GM18508 (cell line): ENCODE data around the gene PPFIA1.

ENCODE experiments used
- ATAC-seq: cut with Tn5 transposase; IDR thresholded peaks from one replicate; pipeline ENCODE4 v1.9.1; 2021; ENCODE audit warnings: moderate number of reproducible peaks; ENCODE audit not compliant: insufficient read depth, unreplicated experiment

The PPFIA1 gene

GRCh38 chr11:70270104-70270876 lies at the start of gene PPFIA1:
Gene PPFIA1, plus strand, starts transcription at chr11:70270690. Its CDS starts 1,483 bp downstream, at chr11:70272173.
- ATAC-seq = peak; percentile 57

DNA sequence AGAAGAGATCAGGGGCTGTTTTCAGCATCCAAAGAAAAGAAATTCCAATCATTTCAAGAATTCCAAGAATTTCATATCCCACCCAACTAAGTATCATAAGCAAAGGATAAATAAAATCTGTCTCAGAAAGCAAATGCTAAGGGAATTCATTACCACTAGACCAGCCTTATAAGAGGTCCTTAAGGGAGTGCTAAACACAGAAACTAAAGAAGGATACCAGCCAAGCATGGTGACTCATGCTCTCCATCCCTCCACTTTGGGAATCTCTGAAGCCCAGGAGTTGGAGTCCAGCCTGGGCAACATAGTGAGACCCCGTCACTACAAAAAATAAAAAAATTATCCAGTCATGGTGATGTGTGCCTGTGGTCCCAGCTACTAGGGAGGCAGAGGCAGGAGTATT lies 49.6 kb upstream of the PPFIA1 start:
- ATAC-seq = no peak

- no peak for ATAC-seq
Measured at GRCh38 chr11:70225681-70226177, 44.8 kb upstream of the PPFIA1 start.

- no peak for ATAC-seq
Measured at GRCh38 chr11:70226183-70226582, 44.3 kb upstream of the PPFIA1 start.

- no peak for ATAC-seq
Measured at GRCh38 chr11:70226967-70227366, 43.5 kb upstream of the PPFIA1 start.

DNA sequence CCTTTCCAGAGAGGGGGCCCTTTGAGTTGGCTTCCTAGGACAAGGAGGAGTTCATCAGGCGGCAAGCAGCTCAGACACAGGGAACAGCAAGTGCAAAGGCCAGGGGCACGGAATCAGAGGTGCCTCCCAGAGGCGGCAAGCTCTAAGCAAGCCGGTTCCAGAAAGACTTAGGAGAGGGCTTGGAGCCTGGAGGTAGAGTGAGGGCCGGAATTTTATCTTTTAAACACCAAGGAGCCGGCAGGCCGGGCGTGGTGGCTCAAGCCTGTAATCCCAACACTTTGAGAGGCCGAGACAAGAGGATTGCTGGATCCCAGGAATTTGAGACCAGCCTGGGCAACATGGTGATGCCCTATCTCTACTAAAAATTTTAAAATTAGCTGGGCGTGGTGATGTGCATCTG lies 40.8 kb upstream of the PPFIA1 start:
- ATAC-seq = no peak

DNA sequence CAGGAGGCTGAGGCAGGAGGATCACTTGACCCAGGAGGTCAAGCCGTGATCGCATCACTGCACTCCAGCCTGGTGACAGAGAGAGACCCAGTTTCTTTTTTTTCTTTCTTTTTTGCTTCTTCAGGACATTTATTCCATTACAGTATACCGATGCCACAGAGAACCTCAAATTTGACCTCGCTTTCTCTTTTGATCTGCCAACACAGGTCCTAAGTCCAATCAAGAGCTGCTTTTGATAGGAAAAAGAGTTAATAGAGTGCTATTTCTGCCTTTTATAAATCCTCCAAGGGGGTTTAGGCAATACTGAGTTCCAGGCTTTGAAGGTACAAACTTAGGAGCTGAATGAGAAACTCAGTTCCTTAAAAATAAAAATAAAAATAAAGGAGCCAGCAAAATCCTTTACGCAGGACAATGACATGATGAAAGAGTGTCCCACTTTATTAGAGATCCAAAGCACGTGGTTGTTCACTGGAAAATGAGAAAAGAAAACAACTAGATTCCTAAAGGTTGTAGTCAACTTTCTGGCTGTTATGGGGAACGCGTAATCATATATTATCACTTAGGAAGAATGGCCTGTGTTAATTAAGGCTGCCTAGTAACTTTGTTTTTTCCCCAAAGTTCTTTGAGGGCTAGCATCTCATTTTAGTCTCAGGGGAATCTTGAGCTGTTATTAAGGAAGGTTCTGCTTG lies 40.2 kb upstream of the PPFIA1 start:
- no peak for ATAC-seq

DNA sequence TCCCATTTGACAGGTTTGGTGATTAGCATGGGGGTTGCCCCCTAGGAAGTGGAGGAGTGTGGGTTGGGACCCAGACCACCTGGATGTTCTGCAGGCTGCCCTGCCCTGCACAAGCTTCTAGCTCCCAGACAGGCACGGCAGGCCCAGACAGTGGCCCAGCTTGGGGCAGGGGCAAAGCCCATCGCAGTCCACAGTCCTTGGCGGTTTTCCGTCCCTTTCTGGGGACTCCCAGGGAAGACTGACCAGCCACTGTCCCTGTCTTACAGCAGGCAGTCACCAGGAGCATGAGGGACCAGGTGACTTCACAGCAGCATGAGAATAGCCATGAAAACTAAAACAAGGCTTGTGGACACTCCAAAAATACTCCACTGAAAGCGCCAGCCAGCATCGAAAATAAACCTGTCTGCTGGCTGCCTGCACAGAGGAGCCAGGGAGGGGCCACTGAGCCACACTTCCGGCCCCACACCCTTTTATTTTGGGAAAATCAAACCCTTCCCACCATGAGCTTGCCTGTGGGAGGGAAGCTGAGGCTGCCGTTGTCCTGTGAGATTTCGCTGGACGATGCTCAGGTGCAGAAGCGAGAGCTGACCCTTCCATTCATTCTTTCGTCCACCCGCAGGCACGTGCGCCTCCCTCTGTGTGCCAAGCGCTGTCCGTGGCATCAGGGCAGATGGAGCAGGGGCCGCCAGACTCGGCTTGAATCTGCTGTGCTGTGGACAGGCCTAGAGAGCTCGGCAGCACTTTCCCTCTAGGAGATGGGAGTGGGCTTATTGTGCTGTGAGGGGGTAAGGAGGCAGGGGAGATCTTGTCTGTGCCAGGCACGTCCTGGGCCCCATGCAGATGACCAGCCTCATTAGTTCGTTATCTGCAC lies 39.4 kb upstream of the PPFIA1 start:
- ATAC-seq = no peak

- no peak for ATAC-seq
Measured at GRCh38 chr11:70233034-70233433, 37.5 kb upstream of the PPFIA1 start.

DNA sequence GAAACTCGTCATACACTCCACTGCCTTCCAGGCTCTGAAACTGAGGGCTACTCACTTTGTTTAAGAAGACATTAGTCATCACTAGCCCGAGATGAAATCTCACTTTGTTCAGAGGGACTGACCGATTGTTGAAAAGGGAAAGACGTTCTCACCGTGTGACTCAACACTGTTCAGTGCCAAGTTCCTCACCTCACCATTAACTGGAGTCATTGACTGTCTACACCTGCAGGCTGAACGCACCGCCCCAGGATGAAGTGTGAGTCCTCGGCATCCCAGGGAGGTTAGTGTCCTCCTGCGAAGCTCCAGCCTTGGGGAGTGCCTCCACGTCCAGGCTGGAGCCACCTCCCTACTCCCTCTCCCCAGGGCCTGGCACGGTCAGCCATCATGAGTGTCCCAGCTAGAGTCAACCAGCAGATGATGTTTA lies 37.0 kb upstream of the PPFIA1 start:
- ATAC-seq = no peak

- ATAC-seq = no peak
Measured at GRCh38 chr11:70233962-70234361, 36.5 kb upstream of the PPFIA1 start.

GRCh38 chr11:70240337-70240736 lies 30.2 kb upstream of the PPFIA1 start:
- ATAC-seq = no peak

DNA sequence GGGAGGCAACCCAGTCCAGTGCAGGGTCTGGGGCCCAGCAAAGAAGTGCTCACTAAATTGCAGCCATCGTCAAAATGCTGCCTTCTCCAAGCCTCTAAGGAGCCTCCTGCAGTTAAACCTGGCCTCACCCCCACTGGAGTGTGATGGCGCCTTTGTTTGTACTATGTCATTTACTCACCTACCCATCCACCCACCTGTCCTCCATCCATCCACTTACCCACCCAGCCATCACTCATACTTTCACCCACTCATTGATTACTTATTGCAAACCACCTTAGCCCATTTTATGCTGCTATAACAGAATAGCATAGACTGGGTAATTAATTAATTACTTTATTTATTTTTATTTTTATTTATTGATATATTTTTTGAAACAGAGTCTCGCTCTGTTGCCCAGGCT lies 28.8 kb upstream of the PPFIA1 start:
- ATAC-seq = no peak

DNA sequence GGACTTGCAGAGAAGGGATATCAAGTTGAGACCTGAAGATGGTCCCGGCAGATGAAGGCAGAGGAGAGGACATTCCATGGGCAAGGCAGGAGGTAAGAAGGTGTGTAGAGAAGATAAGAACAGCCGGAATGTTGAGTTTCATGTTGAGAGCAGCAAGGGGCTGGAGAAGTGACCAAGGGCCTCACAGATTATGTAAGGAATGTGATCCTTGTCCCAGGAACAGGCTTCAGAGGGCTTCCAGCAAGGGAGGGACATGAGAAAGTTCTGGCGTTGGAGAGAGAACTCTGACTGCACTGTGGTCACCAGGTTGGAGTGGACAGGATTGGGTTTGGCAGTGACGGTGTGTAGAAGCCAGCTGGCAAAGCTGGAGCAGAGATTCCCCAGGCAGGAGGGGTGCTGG lies 27.6 kb upstream of the PPFIA1 start:
- ATAC-seq = no peak

DNA sequence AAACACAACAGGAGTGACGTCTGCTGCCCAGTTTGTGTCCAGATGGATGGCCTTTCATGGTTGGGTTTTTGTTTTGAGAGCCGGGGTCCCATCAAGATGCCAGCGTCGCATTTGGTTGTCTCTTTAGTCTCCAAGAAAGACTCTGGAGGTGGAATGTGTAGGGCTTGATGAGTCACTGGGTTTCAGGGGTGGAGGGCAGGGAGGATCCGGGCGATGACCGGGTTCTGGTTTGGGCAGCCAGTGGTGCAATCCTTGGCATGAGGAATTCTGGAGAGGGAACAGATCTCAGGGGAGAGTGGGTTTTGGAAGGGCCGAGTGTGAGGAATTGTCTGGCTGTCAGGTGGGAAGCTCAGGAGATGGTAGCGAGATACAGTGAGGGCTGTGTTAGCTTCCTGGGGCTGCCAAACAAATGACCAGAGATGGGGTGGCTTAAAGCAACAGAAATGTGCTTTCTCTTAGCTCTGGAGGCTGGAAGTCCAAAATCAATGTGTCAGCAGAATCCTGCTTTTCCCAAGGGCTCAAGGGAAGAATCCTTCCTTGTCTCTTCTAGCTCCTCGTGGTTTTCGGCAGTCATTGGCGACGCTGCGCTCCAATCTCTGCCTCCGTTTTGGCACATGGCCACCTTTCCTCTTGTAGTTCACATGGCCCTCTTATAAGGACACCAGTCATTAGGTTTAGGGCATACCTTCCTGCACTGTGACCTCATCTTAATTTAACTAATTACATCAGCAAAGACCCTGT lies 26.4 kb upstream of the PPFIA1 start:
- no peak for ATAC-seq

DNA sequence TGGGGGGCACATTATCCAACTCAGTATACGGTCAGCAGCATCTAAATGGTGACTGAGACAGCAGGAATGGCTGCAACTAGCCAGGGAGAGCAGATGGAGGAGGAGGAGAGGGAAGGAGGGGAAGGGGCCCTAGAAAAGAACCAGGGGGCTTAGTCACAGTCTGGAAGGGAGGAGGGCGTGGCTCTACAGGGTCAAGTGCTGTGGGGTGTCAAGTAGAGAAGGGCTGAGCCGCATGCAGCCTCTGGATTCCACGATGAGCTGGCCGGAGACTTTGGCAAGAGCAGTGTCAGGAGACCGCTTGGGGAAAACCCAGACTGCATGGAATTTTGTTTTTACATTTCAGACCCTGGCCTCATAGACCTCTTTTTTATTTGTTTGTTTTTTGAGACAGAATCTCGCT lies 25.8 kb upstream of the PPFIA1 start:
- ATAC-seq = no peak

DNA sequence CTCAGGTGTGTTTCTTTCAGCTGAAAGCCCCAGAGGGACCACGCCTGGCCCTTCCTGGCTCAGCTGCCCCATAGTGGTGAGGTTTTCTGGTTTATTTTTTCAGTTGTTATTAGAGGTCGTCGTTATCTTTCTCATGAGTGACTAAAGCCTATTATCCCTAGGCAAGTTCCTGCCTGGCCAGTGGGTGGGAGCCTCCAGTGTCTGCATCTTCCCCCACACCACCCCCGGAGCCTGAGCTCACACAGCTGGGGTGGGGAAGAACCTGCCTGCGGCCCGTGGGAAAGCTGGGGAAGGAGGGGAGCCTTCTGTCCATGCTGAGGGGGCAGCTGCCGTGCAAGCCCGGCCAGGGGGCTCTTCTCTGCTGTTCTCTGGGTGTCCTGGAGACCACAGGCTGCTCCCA lies 24.3 kb upstream of the PPFIA1 start:
- no peak for ATAC-seq

GRCh38 chr11:70247042-70247709 lies 23.3 kb upstream of the PPFIA1 start:
- ATAC-seq = no peak

DNA sequence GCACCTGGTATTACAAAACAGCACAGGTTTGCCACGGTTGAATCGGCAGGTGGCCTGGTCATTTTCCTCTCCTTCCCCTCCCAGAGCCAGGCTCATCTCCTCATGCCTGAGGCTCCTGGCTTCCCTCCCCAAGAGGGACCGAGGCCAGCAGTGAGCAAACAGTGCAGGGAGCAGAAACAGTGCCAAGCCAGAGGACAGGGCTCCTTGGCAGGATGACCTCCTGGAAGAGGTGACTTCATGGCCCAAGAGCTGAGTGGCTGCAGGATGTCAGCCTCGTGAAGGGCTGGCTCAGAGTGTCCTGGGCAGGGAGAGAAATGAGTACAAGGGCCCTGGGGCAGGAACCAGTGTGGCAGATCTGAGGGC lies 22.8 kb upstream of the PPFIA1 start:
- no peak for ATAC-seq
